ENCODE results near the gene SMPDL3A. TPM values are rescaled to one million over a fixed set of nuclear protein-coding genes. Genes with fewer than 3 reads are reported as not detected.

SMPDL3A gene
- total and polyA plus RNA-seq, 2 of the 8 experiments (the other 6 are each of a cell fraction or from before 2014, with no cell fraction given): 3.5 to 3.9 TPM

DNA sequence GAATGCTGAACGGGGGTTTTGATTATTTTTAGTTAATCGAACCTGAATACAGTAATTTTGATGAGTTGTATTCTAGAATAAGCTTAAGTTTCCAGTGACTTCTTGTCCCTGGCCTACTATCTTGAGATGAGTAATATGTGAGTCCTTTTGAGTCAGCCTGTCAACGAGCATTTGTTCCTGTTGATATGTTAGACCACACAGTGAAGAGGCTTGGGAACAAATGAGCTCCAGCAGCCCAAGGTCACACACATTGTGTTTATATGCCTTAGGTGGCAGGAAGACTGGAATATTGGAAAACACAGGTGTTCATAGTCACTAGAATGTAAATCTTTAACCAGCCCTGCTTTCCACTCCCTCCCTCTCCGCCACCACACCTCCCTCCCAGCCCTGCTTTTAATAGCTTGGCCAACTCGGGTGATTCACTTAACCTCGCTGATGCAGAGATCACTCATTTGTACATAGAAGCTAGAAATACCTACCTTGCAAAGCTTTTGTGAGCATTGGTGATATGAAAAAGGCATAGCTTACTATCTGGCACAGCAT is 9.1 kb downstream of the SMPDL3A start (continued):
- TF ChIP-seq, protein P1, sequence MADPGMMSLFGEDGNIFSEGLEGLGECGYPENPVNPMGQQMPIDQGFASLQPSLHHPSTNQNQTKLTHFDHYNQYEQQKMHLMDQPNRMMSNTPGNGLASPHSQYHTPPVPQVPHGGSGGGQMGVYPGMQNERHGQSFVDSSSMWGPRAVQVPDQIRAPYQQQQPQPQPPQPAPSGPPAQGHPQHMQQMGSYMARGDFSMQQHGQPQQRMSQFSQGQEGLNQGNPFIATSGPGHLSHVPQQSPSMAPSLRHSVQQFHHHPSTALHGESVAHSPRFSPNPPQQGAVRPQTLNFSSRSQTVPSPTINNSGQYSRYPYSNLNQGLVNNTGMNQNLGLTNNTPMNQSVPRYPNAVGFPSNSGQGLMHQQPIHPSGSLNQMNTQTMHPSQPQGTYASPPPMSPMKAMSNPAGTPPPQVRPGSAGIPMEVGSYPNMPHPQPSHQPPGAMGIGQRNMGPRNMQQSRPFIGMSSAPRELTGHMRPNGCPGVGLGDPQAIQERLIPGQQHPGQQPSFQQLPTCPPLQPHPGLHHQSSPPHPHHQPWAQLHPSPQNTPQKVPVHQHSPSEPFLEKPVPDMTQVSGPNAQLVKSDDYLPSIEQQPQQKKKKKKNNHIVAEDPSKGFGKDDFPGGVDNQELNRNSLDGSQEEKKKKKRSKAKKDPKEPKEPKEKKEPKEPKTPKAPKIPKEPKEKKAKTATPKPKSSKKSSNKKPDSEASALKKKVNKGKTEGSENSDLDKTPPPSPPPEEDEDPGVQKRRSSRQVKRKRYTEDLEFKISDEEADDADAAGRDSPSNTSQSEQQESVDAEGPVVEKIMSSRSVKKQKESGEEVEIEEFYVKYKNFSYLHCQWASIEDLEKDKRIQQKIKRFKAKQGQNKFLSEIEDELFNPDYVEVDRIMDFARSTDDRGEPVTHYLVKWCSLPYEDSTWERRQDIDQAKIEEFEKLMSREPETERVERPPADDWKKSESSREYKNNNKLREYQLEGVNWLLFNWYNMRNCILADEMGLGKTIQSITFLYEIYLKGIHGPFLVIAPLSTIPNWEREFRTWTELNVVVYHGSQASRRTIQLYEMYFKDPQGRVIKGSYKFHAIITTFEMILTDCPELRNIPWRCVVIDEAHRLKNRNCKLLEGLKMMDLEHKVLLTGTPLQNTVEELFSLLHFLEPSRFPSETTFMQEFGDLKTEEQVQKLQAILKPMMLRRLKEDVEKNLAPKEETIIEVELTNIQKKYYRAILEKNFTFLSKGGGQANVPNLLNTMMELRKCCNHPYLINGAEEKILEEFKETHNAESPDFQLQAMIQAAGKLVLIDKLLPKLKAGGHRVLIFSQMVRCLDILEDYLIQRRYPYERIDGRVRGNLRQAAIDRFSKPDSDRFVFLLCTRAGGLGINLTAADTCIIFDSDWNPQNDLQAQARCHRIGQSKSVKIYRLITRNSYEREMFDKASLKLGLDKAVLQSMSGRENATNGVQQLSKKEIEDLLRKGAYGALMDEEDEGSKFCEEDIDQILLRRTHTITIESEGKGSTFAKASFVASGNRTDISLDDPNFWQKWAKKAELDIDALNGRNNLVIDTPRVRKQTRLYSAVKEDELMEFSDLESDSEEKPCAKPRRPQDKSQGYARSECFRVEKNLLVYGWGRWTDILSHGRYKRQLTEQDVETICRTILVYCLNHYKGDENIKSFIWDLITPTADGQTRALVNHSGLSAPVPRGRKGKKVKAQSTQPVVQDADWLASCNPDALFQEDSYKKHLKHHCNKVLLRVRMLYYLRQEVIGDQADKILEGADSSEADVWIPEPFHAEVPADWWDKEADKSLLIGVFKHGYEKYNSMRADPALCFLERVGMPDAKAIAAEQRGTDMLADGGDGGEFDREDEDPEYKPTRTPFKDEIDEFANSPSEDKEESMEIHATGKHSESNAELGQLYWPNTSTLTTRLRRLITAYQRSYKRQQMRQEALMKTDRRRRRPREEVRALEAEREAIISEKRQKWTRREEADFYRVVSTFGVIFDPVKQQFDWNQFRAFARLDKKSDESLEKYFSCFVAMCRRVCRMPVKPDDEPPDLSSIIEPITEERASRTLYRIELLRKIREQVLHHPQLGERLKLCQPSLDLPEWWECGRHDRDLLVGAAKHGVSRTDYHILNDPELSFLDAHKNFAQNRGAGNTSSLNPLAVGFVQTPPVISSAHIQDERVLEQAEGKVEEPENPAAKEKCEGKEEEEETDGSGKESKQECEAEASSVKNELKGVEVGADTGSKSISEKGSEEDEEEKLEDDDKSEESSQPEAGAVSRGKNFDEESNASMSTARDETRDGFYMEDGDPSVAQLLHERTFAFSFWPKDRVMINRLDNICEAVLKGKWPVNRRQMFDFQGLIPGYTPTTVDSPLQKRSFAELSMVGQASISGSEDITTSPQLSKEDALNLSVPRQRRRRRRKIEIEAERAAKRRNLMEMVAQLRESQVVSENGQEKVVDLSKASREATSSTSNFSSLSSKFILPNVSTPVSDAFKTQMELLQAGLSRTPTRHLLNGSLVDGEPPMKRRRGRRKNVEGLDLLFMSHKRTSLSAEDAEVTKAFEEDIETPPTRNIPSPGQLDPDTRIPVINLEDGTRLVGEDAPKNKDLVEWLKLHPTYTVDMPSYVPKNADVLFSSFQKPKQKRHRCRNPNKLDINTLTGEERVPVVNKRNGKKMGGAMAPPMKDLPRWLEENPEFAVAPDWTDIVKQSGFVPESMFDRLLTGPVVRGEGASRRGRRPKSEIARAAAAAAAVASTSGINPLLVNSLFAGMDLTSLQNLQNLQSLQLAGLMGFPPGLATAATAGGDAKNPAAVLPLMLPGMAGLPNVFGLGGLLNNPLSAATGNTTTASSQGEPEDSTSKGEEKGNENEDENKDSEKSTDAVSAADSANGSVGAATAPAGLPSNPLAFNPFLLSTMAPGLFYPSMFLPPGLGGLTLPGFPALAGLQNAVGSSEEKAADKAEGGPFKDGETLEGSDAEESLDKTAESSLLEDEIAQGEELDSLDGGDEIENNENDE (IDR thresholded peaks at IDR 0.05; ENCODE audit: insufficient replicate concordance, low read length): no peak
- TF ChIP-seq SAP30 (IDR thresholded peaks at IDR 0.05; ENCODE audit: insufficient read depth, insufficient replicate concordance, low read length): no peak
- TF ChIP-seq RFX5 (IDR thresholded peaks at IDR 0.05; ENCODE audit: borderline replicate concordance, low read depth, low read length): no peak
- TF ChIP-seq POU5F1 (IDR thresholded peaks at IDR 0.05; ENCODE audit: low read depth, low read length): no peak
- no peak for TF ChIP-seq ASH2L (IDR thresholded peaks at IDR 0.05; ENCODE audit: low read length)
- no peak for TF ChIP-seq BACH1 (IDR thresholded peaks at IDR 0.05; ENCODE audit: low read length)
- TF ChIP-seq SP2 (IDR thresholded peaks at IDR 0.05; ENCODE audit: low read length): no peak
- TF ChIP-seq EP300 (IDR thresholded peaks at IDR 0.05; ENCODE audit: borderline replicate concordance in 1 of 2, low read depth in 2 of 2, low read length in 2 of 2): no peak
- TF ChIP-seq KDM4A (IDR thresholded peaks at IDR 0.05; ENCODE audit: low read depth, low read length, severe bottlenecking): no peak
- TF ChIP-seq FOSL1 (IDR thresholded peaks at IDR 0.05; ENCODE audit: insufficient read depth, low read depth, low read length): no peak

Measured in H1 (cell line).